Umbilical cord (tissue), 2 donors: ENCODE measurements around the gene PER2. TPM values are rescaled to one million over a fixed set of nuclear protein-coding genes. Genes with fewer than 3 reads are reported as not detected.
A peak's percentile ranks its signal among the peaks of the same experiment; 100 is the strongest.

Experiments
- DNase-seq: peaks from one replicate; pipeline ENCODE4 v3.0.0-alpha.2; 2015; ENCODE audit warnings: low spot score
- total RNA-seq: library from RNA; depleted of rRNA; stranded (reverse); fragments of >200 nt; gene quantifications from one replicate; pipeline ENCODE4 v1.2.3, GENCODE V29; 2014; ENCODE audit warnings: low replicate concordance; ENCODE audit not compliant: insufficient read depth

The PER2 gene
- total RNA-seq, 1 donor from 2014 or later, result 11.3 TPM

DNA sequence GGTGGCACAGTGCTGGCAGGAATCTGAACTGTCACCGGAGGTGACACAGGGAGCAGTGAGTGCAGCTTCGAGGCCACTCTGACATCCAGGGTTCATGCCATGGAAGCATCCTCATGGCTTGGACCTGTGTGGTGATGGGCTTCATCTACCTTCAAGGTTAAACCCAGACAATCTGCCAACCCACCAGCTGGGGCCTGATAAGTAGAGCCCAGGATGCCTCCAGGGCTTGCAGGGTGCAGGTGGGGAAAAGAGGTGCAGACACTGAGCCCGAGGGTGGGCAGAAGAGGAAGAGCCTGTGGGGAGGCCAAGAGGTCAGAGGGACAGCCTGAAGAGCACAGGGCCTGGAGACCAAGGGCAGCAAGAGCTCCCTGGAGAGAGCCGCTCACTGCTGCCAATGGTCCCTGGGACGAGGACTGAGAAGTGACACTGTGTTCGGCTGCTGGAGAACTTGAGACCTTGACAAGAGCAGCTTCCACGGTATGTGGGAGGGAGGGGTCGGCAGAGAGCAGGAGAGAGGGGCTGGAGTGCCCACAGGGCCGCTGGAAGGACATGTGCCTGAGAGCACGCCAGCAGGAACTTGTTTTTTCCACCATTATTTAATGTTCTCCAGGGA lies 40.5 kb downstream of the PER2 start:
- no peak for DNase-seq

DNA sequence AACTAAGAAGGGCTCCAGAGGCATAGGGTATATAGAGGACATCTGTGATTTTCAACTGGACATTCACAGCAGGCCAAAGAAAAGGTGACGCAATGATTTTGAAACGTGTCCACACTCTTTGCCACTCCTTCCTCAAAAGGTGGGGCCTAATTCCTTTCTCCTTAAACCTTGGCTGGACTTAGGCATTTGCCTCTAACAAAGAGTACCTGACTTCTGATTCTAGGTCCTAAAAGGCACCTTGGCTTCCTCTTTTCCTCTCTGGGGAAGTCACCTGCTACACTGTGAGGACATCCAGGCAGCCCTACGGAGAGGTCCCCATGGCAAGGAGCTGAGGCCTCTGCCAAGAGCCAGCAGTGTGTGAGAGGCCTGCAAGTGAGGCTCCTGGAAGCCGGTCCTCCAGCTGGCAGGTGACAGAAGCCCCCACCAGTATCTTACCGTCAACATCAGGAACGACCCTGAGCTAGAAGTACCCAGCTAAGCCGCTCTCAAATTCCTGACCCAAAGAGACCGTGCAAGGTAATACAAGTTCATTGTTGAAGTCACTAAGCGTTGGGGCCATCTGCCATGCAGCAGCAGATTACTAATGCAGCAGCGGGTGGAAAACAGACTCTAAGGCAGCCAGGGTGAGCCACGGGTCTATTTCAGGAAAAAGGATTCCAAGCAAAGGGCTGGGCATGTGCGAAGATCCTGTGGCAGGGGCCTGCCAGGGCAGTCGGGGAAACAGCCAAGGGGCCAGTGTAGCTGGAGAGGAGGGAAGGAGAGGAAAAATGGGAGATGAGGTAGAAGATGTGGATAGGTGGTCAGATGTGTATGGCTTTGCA lies 41.2 kb downstream of the PER2 start:
- DNase-seq, result no peak

DNA sequence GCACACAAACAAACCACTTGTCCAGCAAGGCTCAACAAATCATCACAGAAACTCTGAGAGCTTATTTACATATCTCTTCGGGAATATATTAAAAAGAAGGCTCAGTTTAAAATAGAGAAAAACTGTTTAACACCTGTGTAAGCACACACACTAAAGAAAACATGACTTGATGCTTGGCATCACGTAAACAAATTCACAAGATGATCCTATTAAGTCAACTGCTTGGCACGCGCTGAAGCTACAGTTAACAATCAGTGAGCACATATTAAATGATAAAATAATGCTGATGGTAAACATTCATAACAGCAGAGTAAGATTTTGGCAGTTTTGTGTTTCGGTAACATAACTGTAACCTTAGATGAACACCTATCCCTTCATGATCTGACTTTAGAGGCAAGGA lies 44.3 kb downstream of the PER2 start:
- DNase-seq, result no peak

DNA sequence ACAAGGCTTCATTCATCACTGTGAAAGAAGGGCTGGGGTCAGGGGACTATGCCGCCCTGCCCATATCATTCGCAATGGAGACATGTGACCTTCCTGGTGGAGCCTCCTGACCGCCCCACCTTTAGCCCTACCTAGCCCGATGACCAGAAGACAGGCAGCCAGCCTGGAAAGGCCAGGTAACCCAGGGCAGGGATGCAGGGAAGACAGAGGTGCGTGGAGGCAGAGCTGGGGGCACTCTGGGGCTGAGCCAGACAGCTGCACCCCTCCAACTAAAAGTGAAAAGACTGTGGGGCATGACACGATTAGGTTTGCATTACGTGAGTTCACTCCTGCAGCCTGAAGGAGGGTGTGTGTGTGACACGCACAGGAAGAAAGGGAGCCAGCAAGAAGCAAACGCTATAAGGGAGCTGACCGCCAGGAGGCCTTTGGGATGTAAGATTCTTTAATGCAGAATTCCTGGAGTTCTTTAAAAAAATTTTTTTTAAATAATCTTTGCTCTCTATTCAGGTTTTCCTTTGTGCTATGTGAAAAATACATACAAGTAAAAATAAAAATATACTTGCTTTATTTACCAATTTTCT lies 44.8 kb downstream of the PER2 start:
- peak; percentile 49 for DNase-seq

DNA sequence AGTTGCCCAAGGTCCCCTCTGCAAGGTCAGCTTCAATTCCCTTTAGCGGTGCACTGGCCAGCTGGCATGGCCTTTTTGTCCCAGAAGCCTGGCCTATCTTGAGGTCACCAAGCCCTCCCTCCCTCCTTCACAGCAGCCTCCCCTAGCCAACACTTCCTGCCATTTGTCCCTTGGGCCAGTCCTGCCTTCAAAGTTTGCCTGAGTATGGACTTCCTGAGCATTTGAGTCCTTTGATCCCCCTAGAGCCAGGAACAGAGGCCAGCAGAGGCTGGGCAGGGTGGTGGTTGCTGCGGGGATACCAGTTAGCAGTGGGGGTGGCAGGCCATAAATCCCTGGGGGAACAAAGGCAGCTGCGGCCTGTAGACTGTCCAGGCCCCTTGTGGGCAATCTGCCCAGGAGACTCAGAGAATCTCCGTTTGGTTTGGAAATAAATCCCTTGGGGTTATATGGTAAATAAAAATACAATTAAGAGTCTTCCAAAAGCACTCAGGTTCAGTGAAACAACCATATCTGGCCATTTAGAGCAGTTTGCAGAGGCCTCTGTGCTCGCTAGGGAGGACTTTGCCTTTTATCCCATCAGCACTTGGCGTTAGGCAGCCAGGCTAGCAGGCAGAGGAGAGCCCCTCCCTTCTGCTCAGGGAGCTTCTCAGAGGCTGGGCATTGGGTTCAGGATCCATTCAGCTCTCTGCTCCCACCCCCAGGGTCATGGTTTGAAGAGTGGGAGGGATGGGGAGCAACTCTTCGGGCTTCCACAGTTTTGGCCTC lies 45.5 kb downstream of the PER2 start:
- DNase-seq, result peak; percentile 70

DNA sequence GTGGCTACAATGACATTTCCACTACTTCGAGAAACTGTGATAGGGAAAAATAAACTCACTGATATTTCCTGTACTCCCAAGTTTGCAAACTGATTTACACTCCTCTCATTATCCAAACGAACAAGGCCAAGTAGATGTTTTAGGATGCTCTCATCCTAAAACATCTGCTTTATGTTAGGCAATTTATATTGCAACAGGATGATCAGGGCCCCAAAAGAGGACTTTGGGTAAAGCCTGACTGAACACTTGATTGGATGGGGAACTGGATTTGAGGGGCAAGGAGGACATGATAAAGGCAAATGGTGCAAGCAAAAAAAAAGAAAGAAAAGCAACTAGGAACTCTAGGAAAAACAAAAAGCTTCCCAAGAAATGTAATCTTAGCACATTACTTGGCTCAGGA lies 46.4 kb downstream of the PER2 start:
- no peak for DNase-seq

DNA sequence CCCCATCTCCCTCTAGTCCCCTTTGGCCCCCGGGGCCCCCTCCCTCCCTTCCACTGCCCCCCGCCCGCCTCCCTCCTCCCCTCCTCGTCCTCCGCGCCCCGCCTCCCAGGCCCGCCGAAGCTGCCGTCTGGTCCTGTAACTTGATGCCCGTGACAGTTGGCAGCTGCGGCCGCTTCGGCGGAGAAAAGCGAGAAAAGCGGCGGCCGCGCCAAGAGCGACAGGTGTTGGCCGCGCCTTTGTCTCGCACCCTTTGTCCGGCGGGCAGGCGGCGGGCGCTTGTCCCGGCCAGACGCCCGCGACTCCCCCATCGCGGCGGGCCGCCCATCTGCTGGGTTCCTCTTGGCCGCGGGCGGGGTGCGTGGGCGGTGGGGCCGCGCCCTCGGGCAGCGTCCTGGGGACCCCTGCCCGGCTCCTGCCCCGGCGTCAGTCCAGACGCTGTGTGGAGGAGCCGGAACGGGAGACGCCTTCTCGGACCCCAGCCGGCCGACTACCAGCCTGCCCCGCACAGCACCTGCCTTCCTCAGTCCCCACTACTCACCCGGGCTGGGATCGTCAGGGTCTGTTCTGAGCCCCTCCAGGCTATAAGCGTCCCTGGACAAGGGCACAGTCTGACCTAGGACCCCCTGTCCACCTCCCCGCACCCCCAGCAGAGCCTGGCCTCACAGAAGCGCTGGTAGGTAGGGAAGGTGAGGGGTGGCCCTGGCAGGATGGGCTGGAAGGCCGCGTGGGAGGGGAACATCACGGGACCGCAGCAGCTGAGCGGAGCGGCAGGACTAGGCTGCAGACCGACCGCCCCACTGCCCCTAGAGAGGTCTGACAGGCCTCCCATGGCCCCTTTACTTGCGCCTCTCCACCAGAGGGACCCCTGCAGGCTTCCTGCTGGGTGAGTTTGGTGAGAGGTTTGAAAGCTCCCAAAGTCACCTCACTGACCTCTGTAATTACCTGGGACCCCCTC lies 47.4 kb downstream of the PER2 start:
- no peak for DNase-seq

DNA sequence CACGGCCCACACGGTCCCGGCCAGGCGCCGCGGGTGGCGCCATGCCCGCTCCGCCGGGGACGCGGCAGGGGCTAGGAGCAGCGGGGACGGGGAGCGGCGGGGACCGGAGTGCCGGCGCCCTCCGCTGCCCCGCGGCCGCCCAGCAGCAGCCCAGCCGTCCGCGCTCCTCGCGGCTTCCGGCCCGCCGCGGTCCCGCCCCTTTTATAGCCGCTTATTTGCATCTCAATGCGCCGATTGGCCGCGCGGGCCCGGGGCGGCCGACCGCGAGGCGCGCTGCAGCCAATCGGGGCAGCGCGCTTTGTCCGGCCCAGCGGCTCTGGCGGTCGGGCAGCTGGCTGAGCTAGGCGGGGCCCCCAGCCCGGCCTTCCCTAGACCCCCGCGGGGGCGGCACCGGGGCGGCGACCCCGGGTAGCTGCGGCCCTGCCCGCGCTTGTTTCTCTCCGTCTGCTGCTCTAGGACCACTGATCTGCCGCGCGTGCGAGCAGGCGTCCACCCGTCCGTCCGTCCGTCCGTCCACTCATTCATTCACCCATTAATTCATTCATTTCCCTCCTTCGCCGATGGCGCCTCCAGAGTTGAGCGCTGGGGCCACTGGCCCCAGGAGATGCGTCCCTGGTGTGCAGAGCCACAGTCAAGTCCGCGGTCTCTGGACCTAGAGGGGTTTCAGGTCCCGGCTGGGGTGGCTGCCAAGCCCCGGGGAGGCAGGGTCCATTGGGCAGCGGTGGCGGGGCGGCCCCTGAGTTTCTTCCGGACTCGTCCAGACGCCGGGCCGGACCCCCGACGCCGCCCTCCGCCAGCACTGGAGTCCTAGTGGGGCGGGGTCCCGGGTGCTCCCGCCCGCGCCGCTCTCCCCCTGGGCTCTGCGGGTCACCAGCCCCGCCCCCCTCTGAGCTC lies 48.3 kb downstream of the PER2 start, which contains the start of gene HES6:
Gene HES6 (minus strand): TSS at position 176 of the 894 bp plus-strand sequence. CDS start 133 bp downstream, at position 43.
- peak; percentile 91 for DNase-seq

DNA sequence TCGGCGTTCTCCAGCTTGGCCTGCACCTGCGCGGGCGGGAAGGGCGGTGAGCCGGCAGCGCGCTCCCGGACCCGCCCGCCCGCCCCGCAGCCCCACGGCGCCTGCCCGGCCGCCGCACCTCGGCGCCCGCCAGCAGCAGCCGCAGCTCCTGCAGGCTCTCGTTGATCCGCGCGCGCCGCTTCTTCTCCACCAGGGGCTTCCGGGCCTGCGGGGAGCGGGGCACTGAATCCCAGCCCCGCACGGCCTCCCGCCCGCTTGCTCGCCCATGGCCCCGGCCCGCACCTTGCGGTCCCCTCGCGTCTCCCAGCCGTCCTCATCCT lies 48.9 kb downstream of the PER2 start:
- DNase-seq, result no peak

DNA sequence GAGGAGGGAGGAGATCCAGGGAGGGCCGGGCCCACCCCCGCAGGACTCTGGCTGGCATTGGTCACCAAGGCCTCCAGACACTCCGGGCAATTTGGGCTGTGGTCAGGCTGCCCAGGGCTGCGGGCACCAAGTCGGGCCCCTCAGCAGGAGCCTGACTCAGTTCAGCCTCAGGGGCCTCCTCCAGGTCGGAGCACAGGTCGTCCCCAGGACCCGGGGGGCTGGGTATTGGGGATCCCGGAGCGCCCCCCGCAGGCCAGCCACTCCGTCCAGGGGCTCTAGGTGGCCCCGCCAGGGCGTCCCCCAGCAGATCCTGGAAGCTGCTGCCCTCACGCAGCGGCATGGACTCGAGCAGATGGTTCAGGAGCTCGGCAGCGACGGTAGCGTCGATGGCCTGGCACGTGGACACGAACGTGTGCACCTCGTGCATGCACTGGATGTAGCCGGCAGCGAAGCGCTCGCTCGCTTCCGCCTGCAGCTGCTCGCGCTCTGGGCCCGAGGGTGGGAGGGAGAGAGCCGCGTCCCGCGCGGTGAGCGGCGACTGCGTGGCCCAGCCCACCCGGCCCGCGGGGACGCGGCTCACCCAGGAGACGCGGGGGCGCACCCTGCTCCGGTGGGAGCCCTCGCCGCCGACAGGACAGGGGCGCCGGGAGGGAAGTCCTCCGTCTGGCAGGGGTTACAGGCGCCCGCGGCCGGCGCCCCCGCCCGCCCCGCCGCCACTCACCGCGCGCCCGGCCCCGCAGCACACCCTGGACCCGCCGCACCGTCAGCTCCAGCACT lies 49.5 kb downstream of the PER2 start:
- no peak for DNase-seq

DNA sequence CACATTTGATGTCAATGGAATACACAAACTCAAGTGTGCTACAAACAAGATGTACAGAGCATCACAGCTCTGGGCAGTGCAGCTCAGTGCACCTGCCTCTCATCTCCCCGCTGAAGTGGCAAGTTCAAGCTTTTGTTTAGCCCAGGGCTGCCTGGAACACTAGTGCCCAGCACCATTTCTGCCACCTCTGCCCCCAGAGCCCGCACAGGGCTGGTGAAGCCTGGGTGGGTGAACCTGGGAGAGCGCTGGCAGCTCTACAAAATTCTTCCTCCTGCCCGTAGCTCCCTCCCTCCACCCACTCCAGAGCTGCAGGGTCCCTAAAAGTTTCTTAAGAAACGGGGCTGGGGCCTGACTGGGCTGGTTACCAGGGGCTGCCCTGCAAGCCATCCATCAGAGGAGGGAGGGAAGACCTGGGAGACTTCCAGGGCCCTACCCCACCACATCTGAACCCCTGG lies 50.1 kb downstream of the PER2 start:
- no peak for DNase-seq

DNA sequence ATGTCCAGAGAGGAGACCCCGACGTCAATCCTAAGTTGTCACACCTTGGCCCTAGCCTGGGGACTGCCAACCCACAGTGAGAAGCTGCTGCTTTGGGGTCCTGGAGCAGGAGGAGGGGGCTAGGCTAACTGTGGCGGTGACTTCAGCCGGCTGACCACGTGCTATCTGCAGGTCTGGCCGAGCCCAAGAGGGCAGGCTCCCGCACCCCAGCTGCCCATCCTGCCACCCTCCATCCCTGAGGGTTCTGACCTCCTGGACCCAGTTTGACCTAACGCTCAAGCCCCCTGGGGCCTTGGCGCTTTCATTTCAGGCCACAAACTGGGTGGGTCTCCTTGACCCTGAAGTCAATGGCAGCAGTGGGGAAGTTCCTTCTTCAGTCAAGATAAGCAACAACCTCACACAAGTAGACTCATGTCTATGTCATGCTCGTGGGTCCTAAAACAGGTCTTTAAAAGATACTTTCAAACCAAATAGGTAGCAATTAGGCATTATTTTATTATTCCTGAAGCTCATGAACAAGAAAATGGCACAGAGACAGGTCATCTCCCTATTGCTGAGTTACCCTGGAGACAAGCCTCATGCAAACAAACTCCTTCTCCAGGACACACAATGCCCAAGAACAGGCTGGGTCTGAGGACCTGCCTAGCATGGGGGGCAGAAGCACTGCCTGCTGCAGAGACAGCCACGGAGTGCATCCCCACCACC lies 50.8 kb downstream of the PER2 start:
- DNase-seq, result no peak

DNA sequence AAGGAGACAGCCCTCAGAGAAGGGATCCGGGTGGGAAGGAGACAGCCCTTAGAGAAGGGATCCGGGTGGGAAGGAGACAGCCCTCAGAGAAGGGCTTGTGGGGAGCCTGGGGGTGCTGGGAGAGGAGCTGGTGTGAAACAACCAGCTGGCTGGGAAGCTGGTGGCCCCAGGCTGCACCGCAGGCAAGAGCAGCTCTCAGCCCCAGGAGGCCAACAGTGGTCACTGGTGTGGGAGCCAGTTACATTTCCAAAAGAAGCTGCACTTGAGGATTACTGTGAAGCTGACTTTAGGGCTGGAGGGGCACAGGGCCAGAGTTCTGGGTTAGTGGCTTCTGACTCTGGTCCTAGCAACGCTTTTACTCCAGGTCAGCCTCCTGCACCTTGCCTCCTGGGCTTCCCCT lies 51.8 kb downstream of the PER2 start:
- DNase-seq, result no peak

DNA sequence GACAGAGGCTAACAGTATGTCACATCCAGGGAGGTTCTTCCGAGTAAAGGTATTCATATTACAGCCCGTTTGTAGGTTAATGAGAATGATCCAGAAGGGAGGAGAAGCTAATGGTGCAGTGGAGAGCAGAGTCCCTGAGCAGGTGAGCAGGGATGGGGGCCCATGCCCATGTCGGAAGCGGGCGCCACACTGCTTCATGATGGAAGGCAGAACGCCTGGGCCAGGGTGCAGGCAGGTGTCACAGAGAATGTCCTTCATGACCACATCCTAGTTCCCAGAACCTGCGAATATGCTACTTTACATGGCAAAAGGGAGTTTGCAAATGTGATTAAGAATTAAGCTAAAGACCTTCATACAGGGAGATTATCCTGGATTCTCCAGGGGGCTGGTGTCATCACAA lies 52.6 kb downstream of the PER2 start:
- no peak for DNase-seq

DNA sequence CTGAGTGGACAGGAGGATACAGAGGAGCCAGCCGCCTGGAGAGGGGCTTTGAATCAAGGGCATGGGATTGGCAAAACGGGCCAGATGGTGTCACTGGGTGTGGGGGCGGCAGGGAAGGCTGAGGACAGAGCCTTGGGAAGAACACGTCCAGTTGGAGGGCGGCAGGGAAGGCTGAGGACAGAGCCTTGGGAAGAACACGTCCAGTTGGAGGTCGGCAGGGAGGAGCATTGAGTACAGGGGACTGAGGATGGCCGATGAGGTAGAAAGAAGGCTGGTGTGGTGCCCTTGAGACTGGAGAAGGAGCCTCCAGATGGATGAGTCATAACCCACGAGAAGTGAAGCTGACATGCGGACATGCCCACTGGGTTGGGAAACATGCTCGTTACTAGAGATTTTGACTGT lies 53.1 kb downstream of the PER2 start:
- no peak for DNase-seq

DNA sequence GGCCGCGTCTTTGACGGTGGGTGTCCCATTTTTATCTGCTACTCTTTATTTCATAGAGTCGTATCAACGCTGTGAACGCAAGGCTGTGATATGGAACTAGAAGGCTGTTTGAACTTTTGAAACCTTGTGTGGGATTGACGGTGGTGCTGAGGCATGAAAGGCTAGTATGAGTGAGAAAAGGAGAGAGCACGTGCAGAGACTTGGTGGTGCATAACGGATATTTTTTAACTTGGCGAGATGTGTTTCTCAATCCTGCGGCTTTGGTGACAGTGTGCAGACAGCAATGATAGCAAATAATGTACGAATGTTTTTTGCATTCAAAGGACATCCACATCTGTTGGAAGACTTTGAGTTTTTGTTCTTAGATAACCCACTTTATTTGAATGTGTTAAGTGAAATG lies 54.8 kb downstream of the PER2 start:
- no peak for DNase-seq

DNA sequence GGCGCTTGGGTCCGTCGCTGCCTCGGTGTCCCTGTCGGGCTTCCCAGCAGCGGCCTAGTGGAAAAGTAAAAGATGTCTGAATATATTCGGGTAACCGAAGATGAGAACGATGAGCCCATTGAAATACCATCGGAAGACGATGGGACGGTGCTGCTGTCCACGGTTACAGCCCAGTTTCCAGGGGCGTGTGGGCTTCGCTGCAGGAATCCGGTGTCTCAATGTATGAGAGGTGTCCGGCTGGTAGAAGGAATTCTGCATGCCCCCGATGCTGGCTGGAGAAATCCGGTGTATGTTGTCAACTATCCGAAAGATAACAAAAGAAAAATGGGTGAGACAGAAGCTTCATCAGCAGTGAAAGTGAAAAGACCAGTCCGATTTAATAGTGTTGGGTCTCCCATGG lies 56.6 kb downstream of the PER2 start:
- DNase-seq, result no peak

DNA sequence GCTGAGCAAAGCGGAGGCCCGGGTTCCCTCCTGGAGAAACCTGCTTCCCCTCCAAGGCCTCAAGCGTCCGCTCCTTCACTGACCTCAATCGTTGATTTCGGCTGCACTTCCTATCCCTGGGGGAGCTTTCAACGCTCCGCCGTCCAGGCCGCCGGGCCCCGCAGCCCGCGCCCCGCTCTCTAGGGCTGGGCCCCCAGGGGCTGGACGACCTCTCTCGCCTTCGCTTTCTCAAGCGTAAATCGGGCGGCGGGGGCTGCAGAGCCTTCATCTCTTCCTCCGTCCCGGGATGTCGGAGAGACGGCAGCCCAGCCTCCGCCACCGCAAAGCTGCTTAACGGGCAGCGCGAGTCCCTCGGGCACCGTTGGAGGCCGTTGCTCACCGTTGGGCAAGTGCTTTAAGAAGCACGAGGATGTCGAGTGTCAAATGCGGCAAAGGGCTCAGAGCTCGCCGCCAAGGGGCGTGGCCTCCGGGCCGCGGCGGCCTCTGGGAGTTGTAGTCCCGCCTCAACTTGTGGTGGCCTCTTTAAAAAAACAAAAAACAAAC lies 57.1 kb downstream of the PER2 start:
- peak; percentile 76 for DNase-seq
